Right atrium auricular region (tissue), 2 donors: ENCODE results near the gene FAM163A. TPM values are rescaled to one million over a fixed set of nuclear protein-coding genes. Genes with fewer than 3 reads are reported as not detected.

Experiments
- DNase-seq: peaks from one replicate; pipeline ENCODE4 v3.0.0-alpha.2; 2019; ENCODE audit warnings: low spot score
- H3K27ac ChIP-seq, 2 donors: fragments of 200-600 bp; sonication (generic); 1 replicate in 1 of 2; 2 replicates in 1 of 2; pipeline ENCODE4 v1.5.1; 2016 to 2019
- H3K27me3 ChIP-seq, 2 donors: fragments of 200-600 bp; sonication (generic); one replicate each; pipeline versions ENCODE4 v1.5.1 to v1.6.0; 2017 to 2019
- H3K36me3 ChIP-seq: fragments of 200-600 bp; sonication (generic); one replicate; pipeline ENCODE4 v1.5.1; 2016
- H3K4me1 ChIP-seq, 2 donors: fragments of 200-600 bp; sonication (generic); one replicate each; pipeline versions ENCODE4 v1.5.1 to v1.6.0; 2017 to 2019
- H3K4me3 ChIP-seq, 2 donors: fragments of 200-600 bp; sonication (generic); 1 replicate in 1 of 2; 2 replicates in 1 of 2; pipeline ENCODE4 v1.5.1; 2017 to 2019; ENCODE audit warnings: mild to moderate bottlenecking in 1 of 2, moderate library complexity in 1 of 2
- H3K9me3 ChIP-seq, 2 donors: fragments of 200-600 bp; sonication (generic); one replicate each; pipeline ENCODE4 v1.5.1; 2019
- CTCF ChIP-seq, 2 donors: fragments of 200-600 bp; sonication (generic); IDR thresholded peaks; one replicate each; pipeline ENCODE4 v1.5.1; 2019; ENCODE audit warnings: antibody characterized with exemption in 2 of 2
- total RNA-seq, 2 donors: library from RNA; depleted of rRNA; stranded (reverse); fragments of >200 nt; gene quantifications; one replicate each; pipeline ENCODE4 v1.1.0, GENCODE V29; 2016

Gene FAM163A
- total RNA-seq, 2 donors from 2014 or later, result not detected

GRCh38 chr1:179865377-179865776 is 122.3 kb downstream of the FAM163A start:
- H3K4me1 ChIP-seq, result no peaks in the 10 kb centered on the region
- no peak for DNase-seq
- H3K27ac ChIP-seq, result no peak overlapping the region
- peaks cover 23% of the 10 kb centered on the region for H3K36me3 ChIP-seq
- no peak overlapping the region for H3K4me3 ChIP-seq
- TF ChIP-seq CTCF (IDR thresholded peaks at IDR 0.05), result no peak
- no peaks in the 10 kb centered on the region for H3K27me3 ChIP-seq
- no peaks in the 10 kb centered on the region for H3K9me3 ChIP-seq

Other genes with a start within 250 kb of the FAM163A start
- gene NPHS2, start 167.3 kb upstream of the FAM163A start, total RNA-seq, result not detected
- gene TDRD5, start 151.5 kb upstream of the FAM163A start, total RNA-seq, result under 1 TPM in 1 of 2 donors, not detected in 1; 0.20 TPM
- gene TOR1AIP2, start 134.5 kb downstream of the FAM163A start, total RNA-seq, result 10 to 100 TPM; 44.7 to 59.7 TPM
- gene TOR1AIP1, start 139.0 kb downstream of the FAM163A start, total RNA-seq, result 10 to 100 TPM; 66.7 to 72.1 TPM
- gene CEP350, start 211.5 kb downstream of the FAM163A start, total RNA-seq, result 10 to 100 TPM; 55.3 to 56.1 TPM